ENCODE measurements around the gene ISY1. TPM values are rescaled to one million over a fixed set of nuclear protein-coding genes. Genes with fewer than 3 reads are reported as not detected.

Gene ISY1
- total RNA-seq, 2 donors from 2014 or later: 32.8 to 36.9 TPM

DNA sequence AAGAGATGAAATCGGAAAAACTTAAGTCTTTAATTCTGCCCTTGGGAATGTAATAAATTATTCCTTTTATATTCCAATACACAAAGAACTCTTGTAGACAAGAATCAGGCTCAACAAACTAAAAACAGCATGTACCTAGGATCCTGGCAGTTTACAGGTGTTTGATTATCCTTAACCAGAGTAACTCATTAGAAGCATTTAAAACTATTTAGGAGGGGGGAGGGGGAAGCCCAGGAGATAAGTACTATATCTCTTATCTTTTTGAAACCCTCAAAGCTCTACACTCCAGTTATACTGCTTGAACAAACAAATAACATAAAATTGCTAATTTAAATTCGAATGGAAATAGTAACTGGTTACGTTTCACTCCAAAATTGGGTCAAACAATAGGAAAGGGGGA lies 21.0 kb upstream of the ISY1 start:
- no peak for DNase-seq
- Histone ChIP-seq H3K4me3 (peak overlapping the region; percentile 89), H3K27ac (peak overlapping the region; percentile 93), H3K27me3 (no peaks in the 10 kb centered on the region), H3K4me1 (peaks cover 30% of the 10 kb centered on the region), H3K9ac (ENCODE audit: low read depth in 2 of 2, low read length in 2 of 2) (peak overlapping the region; percentile 97 to 100), H3K9me3 (no peaks in the 10 kb centered on the region), H3K36me3 (no peaks in the 10 kb centered on the region)
- intact Hi-C loops (cut with DNase I): no loop called here
- TF ChIP-seq, protein P1, sequence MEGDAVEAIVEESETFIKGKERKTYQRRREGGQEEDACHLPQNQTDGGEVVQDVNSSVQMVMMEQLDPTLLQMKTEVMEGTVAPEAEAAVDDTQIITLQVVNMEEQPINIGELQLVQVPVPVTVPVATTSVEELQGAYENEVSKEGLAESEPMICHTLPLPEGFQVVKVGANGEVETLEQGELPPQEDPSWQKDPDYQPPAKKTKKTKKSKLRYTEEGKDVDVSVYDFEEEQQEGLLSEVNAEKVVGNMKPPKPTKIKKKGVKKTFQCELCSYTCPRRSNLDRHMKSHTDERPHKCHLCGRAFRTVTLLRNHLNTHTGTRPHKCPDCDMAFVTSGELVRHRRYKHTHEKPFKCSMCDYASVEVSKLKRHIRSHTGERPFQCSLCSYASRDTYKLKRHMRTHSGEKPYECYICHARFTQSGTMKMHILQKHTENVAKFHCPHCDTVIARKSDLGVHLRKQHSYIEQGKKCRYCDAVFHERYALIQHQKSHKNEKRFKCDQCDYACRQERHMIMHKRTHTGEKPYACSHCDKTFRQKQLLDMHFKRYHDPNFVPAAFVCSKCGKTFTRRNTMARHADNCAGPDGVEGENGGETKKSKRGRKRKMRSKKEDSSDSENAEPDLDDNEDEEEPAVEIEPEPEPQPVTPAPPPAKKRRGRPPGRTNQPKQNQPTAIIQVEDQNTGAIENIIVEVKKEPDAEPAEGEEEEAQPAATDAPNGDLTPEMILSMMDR (IDR thresholded peaks at IDR 0.05): no peak

DNA sequence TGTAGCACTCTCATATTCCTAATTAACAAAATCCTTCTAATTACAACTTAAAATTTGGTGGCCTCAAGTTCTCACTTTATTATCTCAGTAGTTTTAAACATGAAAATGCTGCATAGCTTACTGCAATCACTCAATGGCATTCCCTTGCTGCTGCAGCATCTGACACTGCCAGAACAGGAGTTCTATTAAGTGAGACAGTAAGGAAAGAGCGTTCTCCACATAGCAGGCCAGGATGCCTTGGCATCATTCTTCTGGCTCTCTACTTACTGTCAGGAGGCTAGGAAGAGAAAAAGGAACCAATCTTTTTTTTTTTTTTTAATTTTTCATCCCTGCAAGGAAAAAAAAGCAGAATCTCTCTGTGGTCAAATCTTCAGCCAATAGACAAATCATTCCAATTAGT lies 19.6 kb upstream of the ISY1 start:
- Histone ChIP-seq H3K9me3 (no peaks in the 10 kb centered on the region), H3K27me3 (no peaks in the 10 kb centered on the region), H3K4me3 (no peak overlapping the region), H3K27ac (peak overlapping the region; percentile 56), H3K36me3 (no peaks in the 10 kb centered on the region), H3K4me1 (peaks cover 27% of the 10 kb centered on the region), H3K9ac (ENCODE audit: low read depth in 2 of 2, low read length in 2 of 2) (peak overlapping the region in 1 of 2 donors; percentile 58)
- DNase-seq: no peak
- intact Hi-C loops (cut with DNase I): no loop called here
- TF ChIP-seq, protein P1 (IDR thresholded peaks at IDR 0.05): no peak

DNA sequence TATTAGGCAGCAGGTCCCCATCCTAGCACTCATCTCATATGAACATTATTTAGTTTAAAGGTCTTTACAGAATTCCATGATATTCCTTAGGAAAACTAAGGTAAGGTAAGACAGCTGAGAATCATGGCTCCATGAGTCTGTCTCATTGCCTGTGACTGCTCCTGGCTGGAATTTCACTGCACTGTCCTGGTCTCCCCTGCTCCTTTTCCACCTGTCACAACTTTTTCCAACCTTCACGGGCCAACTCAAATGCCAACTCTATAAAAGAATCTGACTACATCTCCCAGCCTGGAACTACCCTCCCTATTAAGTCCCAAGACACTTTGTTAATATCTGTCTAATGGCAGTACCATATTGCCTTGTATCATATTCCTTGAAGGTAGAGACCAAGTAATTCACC lies 15.2 kb upstream of the ISY1 start:
- Histone ChIP-seq H3K4me1 (peaks cover 17% of the 10 kb centered on the region), H3K27me3 (no peaks in the 10 kb centered on the region), H3K4me3 (no peak overlapping the region), H3K9me3 (no peaks in the 10 kb centered on the region), H3K27ac (no peak overlapping the region), H3K36me3 (no peaks in the 10 kb centered on the region), H3K9ac (ENCODE audit: low read depth in 2 of 2, low read length in 2 of 2) (no peak overlapping the region)
- intact Hi-C loops (cut with DNase I): no loop called here
- DNase-seq: no peak
- TF ChIP-seq, protein P1 (IDR thresholded peaks at IDR 0.05): no peak

DNA sequence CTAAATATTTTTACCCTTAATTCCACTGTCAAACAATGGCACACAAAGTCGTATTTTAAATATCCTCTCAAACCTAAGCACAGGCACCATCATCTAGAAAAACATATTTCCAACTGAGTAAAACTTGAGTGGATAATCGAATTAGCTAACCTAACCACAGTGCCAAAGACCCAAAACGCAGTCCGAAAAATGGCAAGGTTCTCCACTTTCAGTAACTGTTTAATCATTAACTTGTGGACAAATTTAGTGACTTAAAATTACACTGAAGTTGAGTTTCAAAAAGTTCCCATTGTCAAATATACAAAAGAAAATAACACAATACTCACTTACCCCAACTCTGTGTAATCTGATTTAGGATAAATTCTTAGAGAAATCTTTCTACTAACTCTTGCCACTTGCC lies 12.9 kb upstream of the ISY1 start:
- H3K27ac ChIP-seq: no peak overlapping the region
- intact Hi-C loops (cut with DNase I): no loop called here
- H3K4me3 ChIP-seq: no peak overlapping the region
- peaks cover 8% of the 10 kb centered on the region for H3K36me3 ChIP-seq
- H3K4me1 ChIP-seq: no peaks in the 10 kb centered on the region
- no peak for DNase-seq
- H3K9me3 ChIP-seq: no peaks in the 10 kb centered on the region
- no peak overlapping the region for H3K9ac ChIP-seq (ENCODE audit: low read depth in 2 of 2, low read length in 2 of 2)
- TF ChIP-seq, protein P1 (IDR thresholded peaks at IDR 0.05): no peak
- H3K27me3 ChIP-seq: no peaks in the 10 kb centered on the region

DNA sequence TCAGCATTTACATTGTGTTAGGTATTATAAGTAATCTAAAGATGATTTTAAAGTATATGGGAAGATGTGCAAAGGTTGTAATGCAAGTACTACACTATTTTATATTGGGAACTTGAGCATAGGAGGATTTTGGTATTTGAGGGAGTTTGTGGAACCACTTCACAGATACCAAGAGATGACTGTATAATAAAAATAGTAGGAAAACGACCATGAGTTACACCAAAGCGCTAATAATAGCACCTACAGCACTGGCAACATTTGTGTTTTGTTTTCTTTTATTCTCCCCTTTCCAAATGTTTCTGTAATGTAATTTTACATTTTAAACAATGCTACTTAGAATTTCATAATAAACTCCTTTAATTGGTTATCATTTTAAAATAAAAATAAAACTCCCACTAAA lies 12.3 kb upstream of the ISY1 start:
- H3K9ac ChIP-seq (ENCODE audit: low read depth in 2 of 2, low read length in 2 of 2): no peak overlapping the region
- no peak overlapping the region for H3K27ac ChIP-seq
- H3K9me3 ChIP-seq: no peaks in the 10 kb centered on the region
- intact Hi-C loops (cut with DNase I): no loop called here
- no peak overlapping the region for H3K4me3 ChIP-seq
- TF ChIP-seq, protein P1 (IDR thresholded peaks at IDR 0.05): no peak
- no peaks in the 10 kb centered on the region for H3K4me1 ChIP-seq
- H3K27me3 ChIP-seq: no peaks in the 10 kb centered on the region
- no peak for DNase-seq
- peaks cover 8% of the 10 kb centered on the region for H3K36me3 ChIP-seq
